ENCODE data around the gene COL17A1.
A peak's percentile ranks its signal among the peaks of the same experiment; 100 is the strongest.

The COL17A1 gene

DNA sequence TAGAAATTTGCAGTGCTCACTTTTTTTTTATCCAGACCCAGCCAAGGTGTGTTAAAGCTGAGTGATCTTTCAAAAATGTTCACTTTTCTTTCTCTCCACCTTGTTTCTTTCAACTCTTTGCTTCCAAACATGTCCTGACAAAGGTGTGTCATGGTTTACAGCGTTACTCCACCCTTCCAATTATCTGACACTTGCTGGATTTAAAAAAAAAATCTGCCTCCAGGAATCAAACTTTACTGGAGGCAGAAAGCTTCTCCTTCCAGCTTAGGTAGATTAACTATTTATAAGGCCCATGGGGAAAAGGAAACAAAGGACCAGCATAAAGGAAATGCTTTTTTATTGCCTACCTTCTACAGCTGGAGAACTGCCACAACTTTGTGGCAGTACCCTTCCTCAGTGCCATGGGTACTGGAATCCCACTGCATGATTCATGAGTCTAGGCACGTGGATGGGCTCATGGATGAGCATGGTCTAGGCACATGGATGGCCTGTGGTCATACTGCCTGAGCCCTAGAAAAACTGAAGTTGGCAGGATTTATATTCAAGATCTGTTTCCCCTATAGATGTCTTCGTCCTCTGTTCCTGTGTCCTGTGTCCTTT is at the start of gene COL17A1:
TSS of gene COL17A1 (minus strand) at position 80 of the 600 bp plus-strand sequence. CDS start 5,207 bp downstream, outside the sequence.
- TF ChIP-seq EGR1 (IDR thresholded peaks at IDR 0.05) (no peak), RAD21 (IDR thresholded peaks at IDR 0.05; ENCODE audit: low read depth) (no peak), REST (IDR thresholded peaks at IDR 0.05; ENCODE audit: low read depth) (no peak), FOXM1 (IDR thresholded peaks at IDR 0.05; ENCODE audit: borderline replicate concordance, low read depth) (no peak), NFIC (IDR thresholded peaks at IDR 0.05) (no peak), TEAD4 (IDR thresholded peaks at IDR 0.05) (no peak), YY1 (IDR thresholded peaks at IDR 0.05; ENCODE audit: low read depth) (no peak)

DNA sequence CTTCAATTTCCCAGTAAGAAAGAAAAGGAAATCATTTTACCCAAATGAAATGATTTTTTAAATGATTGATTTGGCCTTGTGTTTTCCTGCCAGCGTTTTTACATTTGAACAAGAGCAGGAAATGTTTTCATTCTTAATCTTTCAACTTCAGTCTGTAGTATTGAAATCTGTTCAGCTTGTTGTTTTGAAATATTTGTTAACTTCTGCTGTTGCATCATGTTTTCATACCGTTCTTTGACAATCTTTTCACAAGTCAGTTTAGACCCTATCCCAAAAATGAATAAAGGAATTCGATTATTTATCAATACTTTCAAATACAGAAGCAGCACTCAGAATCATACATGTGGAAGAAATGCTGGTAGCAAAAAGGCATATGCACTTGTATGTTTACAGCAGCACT is 44.4 kb upstream of the COL17A1 start:
- TF ChIP-seq TEAD4 (IDR thresholded peaks at IDR 0.05) (no peak), EGR1 (IDR thresholded peaks at IDR 0.05) (no peak), NFIC (IDR thresholded peaks at IDR 0.05) (no peak), TAF1 (IDR thresholded peaks at IDR 0.05; ENCODE audit: low read depth) (no peak), TCF12 (IDR thresholded peaks at IDR 0.05; ENCODE audit: low read depth) (no peak), ZBTB7A (IDR thresholded peaks at IDR 0.05; ENCODE audit: low read depth) (no peak), CREB1 (IDR thresholded peaks at IDR 0.05; ENCODE audit: low read depth) (no peak), USF1 (IDR thresholded peaks at IDR 0.05) (no peak), RAD21 (IDR thresholded peaks at IDR 0.05; ENCODE audit: low read depth) (no peak), REST (IDR thresholded peaks at IDR 0.05; ENCODE audit: low read depth) (no peak), CEBPB (IDR thresholded peaks at IDR 0.05) (no peak), MAX (IDR thresholded peaks at IDR 0.05) (no peak), EP300 (IDR thresholded peaks at IDR 0.05; ENCODE audit: borderline replicate concordance) (no peak), FOXM1 (IDR thresholded peaks at IDR 0.05; ENCODE audit: borderline replicate concordance, low read depth) (no peak), YY1 (IDR thresholded peaks at IDR 0.05; ENCODE audit: low read depth) (no peak)

- TF ChIP-seq RAD21 (IDR thresholded peaks at IDR 0.05; ENCODE audit: low read depth), result no peak
- TF ChIP-seq EGR1 (IDR thresholded peaks at IDR 0.05), result no peak
- TF ChIP-seq MAX (IDR thresholded peaks at IDR 0.05), result no peak
- TF ChIP-seq CEBPB (IDR thresholded peaks at IDR 0.05), result no peak
- no peak for TF ChIP-seq TEAD4 (IDR thresholded peaks at IDR 0.05)
- TF ChIP-seq TCF12 (IDR thresholded peaks at IDR 0.05; ENCODE audit: low read depth), result no peak
- no peak for TF ChIP-seq REST (IDR thresholded peaks at IDR 0.05; ENCODE audit: low read depth)
- no peak for TF ChIP-seq NFIC (IDR thresholded peaks at IDR 0.05)
- no peak for TF ChIP-seq YY1 (IDR thresholded peaks at IDR 0.05; ENCODE audit: low read depth)
- no peak for TF ChIP-seq FOXM1 (IDR thresholded peaks at IDR 0.05; ENCODE audit: borderline replicate concordance, low read depth)
- no peak for TF ChIP-seq CREB1 (IDR thresholded peaks at IDR 0.05; ENCODE audit: low read depth)
These were observed 42.5 kb upstream of the COL17A1 start for GRCh38 chr10:104128214-104128613.

DNA sequence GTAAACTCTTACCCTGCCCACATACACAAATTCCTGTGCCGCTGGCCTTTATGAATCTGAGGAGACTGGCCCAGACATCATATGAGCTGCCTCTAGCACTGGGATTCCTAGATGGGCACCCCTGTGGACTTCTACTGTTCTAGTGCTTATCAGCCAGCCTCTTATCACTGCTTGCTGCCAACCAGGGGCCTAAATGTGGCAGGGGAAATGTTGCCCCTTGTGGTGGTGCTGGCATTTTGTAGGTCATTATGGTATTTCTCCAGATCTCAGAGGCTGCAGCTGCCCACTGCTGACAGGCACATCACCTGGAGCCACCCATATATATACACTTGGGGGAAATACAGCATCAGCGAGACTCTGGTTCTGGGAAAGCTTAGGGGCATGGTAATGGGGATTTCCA is 41.7 kb upstream of the COL17A1 start:
- TF ChIP-seq CREB1 (IDR thresholded peaks at IDR 0.05; ENCODE audit: low read depth), result no peak
- peak; percentile 42; the same call in 1 of the 2 replicates for TF ChIP-seq RAD21 (IDR thresholded peaks at IDR 0.05; ENCODE audit: low read depth)

GRCh38 chr10:104123397-104123796 is 37.7 kb upstream of the COL17A1 start:
- TF ChIP-seq FOXM1 (IDR thresholded peaks at IDR 0.05; ENCODE audit: borderline replicate concordance, low read depth), result no peak
- TF ChIP-seq RAD21 (IDR thresholded peaks at IDR 0.05; ENCODE audit: low read depth), result peak; percentile 32; the same call in 1 of the 2 replicates
- no peak for TF ChIP-seq TCF12 (IDR thresholded peaks at IDR 0.05; ENCODE audit: low read depth)
- TF ChIP-seq EP300 (IDR thresholded peaks at IDR 0.05; ENCODE audit: borderline replicate concordance), result no peak
- no peak for TF ChIP-seq EGR1 (IDR thresholded peaks at IDR 0.05)
- TF ChIP-seq CEBPB (IDR thresholded peaks at IDR 0.05), result no peak
- no peak for TF ChIP-seq YY1 (IDR thresholded peaks at IDR 0.05; ENCODE audit: low read depth)
- TF ChIP-seq MAX (IDR thresholded peaks at IDR 0.05), result no peak

All from Ishikawa (cell line).